Measurements from ENCODE around the gene MAP3K9.
A peak's percentile ranks its signal among the peaks of the same experiment; 100 is the strongest.

The MAP3K9 gene

DNA sequence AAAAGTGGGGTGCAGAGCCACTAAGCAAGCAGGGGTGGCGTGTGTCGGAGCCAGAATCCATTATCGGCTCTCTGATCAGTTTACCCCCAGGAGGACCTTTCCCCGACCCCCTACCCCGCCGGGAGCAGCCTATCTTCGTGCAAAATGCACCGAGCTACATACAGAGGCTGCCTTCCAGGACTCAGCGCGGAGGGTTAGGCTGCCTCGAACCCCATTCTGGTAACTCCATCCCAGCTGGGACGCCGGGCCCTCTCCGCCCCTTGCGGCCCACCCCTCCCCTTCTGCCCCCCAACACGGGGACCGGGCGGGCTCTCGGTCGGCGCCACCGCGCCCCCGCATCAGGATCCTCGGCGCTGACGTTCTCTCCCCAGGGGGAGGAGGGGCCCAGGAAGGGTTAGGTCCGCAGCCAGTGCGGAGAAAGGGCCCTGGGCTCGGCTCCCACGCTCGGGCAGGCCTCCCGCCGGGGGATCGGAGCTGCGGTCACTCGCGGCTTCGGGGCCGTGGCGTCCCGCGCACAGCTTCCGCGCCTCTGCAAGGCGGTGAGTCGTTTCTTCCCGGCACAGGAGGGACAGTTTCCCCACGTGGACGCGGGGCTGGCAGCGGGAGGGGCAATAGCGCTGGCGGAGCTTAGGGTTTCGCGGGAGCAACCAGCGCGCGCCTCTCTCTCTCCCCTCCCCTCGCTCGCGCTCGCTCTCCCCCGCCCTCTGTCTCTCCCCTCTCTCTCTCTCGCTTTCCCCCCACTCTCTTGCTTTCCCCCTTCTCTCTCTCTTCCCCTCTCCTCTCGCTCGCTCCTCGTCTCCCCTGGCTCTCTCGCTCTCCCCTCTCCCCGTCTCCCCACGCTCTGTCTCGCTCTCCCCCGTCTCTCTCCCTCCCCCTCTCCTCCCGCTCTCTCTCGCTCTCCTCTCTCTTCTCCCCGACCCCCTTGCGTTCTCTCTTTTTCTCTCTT is 12.5 kb upstream of the MAP3K9 start:
- peak; percentile 72 for DNase-seq (ENCODE audit: low spot score)

- DNase-seq (ENCODE audit: low spot score): no peak
Observed at GRCh38 chr14:70816525-70816924, 7.2 kb upstream of the MAP3K9 start.

GRCh38 chr14:70814466-70814865 is 5.2 kb upstream of the MAP3K9 start:
- DNase-seq (ENCODE audit: low spot score): no peak

- DNase-seq (ENCODE audit: low spot score): no peak
Observed at GRCh38 chr14:70812124-70812818, 3.0 kb upstream of the MAP3K9 start.

GRCh38 chr14:70811578-70811977 is 2.3 kb upstream of the MAP3K9 start:
- no peak for DNase-seq (ENCODE audit: low spot score)

- DNase-seq (ENCODE audit: low spot score): no peak
Observed at GRCh38 chr14:70811050-70811449, 1.7 kb upstream of the MAP3K9 start.

GRCh38 chr14:70810621-70811020 is 1.3 kb upstream of the MAP3K9 start:
- no peak for DNase-seq (ENCODE audit: low spot score)

DNA sequence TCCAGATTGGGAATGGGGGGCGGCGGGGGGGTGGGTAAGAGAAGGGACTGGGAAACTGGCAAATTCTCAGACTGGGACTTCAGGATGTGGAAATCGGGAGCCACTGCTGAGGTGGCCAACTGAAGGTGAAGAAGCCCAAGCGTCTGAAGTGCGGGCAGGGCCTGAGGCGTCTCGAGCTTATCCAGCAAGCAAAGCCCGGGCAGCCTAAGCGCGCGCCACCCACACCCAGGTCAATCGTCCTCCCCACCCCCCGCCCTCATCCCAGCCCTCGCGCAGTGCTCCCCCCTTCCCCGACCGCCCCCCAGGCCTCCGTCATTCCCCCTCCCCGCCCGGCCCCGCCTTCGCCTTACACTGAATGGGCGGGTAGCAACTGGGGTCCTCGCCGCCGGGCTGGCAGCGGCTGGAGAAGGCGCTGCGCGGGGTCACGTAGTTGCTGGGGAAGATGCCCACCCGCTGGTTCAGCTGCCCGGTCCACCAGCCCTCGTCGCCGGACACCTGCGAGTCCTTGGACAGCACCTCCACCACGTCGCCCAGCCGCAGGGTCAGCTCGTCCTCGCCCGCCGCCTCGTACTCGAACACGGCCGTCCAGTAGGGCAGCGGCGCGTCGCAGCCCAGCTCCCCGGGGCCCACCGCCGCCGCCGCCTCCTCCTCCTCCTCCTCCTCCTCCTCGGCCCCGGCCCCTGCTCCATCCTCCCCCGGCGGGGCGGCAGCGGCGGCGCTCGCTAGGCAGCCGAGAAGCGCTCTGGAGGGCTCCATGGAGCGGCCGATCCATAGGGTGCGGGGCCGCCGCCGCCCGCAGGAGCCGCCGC is 693 bp downstream of the MAP3K9 start:
- no peak for DNase-seq (ENCODE audit: low spot score)

- no peak for DNase-seq (ENCODE audit: low spot score)
Observed at GRCh38 chr14:70807898-70808415, 1.4 kb downstream of the MAP3K9 start.

GRCh38 chr14:70804556-70805162 is 4.7 kb downstream of the MAP3K9 start:
- DNase-seq (ENCODE audit: low spot score): peak; percentile 34

DNA sequence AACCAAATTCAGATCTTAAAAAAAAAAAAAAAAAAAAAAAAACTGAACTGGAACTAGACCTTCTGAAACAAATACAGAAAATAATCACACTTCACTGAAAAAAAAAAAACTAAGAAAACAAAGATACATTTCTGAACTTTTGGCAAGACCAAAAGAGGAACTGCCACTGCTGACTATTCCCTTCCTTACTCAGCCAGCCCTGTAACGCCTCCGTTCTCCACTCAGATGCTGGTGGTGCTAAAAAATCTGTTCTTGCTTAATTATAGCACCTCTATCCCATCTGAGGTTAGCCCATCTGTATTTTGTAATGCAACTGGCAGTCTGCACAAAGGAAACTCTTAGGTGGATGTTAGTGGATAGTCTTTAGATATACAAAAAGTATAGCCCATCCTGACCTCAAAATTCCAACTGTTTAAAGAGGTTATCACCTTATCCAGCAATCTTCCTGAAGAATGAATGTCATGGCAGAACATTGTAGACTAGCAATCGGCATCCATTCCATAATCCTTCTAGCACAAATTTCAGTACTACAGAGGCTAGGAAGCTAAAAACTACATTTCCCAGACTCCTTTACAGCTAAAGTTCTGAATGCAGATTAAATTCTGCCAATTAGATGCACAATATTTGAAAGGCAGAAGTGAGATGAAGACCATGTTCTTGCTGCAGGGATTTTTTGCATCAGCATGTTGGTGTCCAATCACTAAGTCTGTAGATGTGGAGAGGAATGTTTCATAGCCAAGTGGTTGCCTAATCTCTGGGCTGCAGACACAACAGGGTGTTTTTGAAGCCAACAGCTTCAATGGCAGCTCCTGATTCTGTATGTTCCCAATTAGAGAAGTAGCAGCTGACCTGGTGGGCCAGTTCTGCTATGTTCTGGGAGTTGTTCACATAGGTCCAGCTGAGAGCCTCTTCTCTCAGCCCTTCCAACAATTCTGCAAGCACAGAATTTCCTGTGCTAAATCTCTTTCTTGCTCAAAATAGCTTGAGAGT is 5.7 kb downstream of the MAP3K9 start:
- DNase-seq (ENCODE audit: low spot score): no peak

DNA sequence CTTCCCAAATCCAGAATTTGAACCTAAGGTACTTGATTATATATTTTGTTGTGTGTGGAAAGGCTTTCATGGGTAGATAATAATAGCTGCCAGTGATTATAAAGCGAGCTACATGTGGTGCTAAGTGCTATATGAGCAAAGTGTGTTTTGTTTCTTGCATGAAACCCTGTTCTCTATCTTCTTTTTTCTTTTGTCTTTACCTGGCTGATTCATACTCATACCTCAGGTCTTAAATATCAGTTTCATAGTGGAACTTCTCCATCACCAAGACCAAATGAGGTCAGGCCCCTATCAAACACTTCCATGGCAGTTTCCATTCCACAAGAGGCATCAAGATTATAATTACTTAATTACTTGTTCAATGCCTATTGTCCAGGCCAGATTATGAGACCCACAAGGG is 6.9 kb downstream of the MAP3K9 start:
- no peak for DNase-seq (ENCODE audit: low spot score)

DNA sequence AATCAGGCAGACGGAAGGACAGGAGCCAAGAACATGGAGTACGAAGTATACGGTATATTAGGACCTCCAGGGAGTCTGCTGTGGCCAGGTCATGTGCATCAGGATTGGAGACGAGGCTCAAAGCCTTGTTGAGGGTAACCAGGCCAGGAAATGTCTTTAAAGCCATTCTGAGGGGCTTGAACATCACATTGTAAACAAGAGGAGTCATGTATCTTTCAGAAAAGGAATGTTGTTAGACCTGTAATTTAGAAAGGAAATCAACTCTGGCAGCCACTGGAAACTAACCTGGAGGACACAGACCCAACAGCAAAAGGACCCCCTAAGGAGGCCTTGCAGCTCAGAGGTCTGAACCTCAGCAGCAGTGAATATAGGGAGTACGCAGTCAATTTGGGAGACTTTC is 7.5 kb downstream of the MAP3K9 start:
- no peak for DNase-seq (ENCODE audit: low spot score)

DNA sequence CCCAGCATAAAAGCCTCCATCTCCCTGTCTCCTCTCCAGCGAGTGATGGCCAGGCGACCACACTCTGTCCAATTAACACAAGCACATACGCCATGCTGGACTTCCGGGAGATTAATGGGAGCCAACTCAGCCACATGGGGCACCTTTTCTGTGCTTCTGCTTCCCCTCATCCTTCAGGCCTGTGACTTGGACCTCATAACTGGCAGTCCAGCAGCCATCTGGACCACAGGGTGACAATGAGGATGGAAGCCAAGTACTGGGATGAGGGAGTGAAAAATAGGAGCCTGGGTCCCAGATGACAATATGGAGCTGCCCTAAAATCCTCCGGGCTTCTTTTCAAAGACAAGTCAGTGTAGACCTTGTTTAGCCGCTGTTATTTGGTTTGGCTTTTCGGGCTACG is 12.8 kb downstream of the MAP3K9 start:
- DNase-seq (ENCODE audit: low spot score): no peak

- no peak for DNase-seq (ENCODE audit: low spot score)
Observed at GRCh38 chr14:70794294-70794693, 15.0 kb downstream of the MAP3K9 start.

- no peak for DNase-seq (ENCODE audit: low spot score)
Observed at GRCh38 chr14:70793637-70794036, 15.7 kb downstream of the MAP3K9 start.

GRCh38 chr14:70792939-70793338 is 16.4 kb downstream of the MAP3K9 start:
- DNase-seq (ENCODE audit: low spot score): no peak

DNA sequence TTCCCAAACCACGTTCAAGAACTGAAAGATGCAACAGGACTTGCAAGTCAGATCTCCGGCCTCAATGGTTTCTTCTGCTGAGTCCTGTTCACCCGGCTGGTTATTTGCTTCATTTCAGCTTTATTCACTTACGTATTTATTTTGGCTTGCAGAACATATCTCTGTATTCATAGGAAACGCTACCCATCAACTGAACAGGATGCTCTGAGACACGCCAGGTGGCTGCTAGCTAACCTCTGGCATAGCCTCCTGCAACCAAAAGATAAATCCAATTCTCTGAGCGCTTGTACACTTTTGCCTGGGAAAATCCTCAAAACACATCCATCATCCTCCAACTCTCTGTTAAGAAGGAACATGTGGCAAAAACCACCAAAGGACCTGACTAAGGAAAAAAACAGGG is 17.3 kb downstream of the MAP3K9 start:
- no peak for DNase-seq (ENCODE audit: low spot score)

DNA sequence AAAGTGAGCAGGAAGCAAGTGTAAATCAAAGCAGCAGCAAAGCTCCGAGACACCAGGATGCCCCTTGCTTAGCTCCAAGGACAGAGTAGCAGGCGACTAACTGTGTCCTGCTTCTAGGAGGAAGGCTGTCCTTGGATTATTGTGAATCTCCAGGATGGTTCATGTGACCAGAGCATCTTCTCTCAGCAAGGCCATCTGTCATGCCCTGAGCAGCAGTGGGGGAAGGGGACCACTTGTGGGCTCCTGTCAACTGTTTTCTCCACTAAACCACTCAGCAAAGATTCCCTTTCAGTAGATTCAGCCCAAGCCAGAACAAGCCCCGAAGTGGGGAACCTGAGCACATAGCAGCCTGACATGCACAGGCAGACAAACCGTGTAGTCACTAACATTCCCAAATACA is 19.4 kb downstream of the MAP3K9 start:
- no peak for DNase-seq (ENCODE audit: low spot score)

DNA sequence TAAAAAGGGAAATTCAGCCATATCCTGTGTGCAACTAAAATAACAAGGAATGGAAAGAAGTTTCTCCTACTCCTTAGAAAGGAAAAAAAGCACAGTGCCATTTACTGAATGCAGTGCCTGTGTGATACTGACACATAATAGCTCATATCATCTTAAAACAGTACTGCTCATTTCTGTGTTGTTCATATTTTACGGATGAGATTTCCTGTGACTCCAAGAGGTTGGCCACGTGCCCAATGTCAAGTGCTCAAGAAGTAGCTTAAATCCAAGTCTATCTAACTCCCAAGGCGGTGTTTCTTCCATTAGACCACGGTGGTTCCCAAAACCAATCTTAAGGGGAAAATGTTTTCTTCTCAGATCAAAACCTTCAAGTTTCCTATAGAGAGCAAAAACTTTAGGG is 20.0 kb downstream of the MAP3K9 start:
- peak; percentile 19 for DNase-seq (ENCODE audit: low spot score)

DNA sequence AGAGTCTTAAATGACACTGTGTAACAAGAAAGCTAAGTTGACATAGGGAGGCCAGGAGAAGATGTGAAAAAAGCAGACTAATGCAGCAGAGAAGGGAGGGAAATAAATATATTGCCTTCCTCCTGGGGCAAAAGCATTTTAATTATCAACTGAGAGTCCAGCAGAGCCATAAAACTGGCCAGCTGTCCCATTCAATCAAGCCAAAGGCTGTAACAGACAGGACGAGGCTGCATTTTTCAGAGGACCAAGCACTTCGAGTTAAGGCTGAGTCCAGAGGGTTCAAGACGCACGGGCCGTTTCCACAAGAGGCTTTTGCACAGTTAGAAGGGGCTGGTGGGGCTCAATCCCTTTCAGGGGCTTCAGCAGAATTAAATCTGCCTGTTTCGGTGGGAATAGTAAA is 20.4 kb downstream of the MAP3K9 start:
- no peak for DNase-seq (ENCODE audit: low spot score)

Measured in hepatic stellate cell (primary cell).